NCI-H460 (cell line): ENCODE data around the gene TMEM135. TPM values are rescaled to one million over a fixed set of nuclear protein-coding genes. Genes with fewer than 3 reads are reported as not detected.

ENCODE experiments used
- DNase-seq: peaks from one replicate; pipeline ENCODE4 v3.0.0-alpha.2; 2016; ENCODE audit warnings: low read depth; ENCODE audit errors: extremely low read depth
- total RNA-seq: library from RNA; depleted of rRNA; stranded (reverse); fragments of >200 nt; shearing (Covaris generic); gene quantifications from 2 replicates; pipeline ENCODE4 v1.2.3, GENCODE V29; 2014

TMEM135 gene
- total RNA-seq, 1 experiment from 2014 or later = 20.8 TPM

GRCh38 chr11:87292598-87292997 lies 254.9 kb downstream of the TMEM135 start:
- DNase-seq = no peak

DNA sequence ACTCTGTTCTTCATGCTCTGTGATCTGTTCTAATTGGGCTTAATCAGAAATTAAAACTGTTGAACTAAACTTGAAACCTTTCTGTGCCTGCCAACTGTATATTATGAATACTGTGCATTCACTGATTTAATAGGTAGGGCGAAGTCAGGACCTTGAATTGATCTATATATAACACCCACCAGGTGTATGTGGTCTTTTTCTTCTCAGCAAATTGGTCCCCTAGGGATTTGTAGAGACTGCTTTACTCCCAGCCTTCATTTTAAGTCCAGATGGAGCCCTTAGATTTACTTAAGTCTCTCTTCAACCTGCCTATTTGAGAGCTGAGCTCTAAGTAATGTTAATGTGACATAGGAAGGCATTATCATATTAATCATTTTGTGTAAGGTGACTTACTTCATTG lies 257.5 kb downstream of the TMEM135 start:
- no peak for DNase-seq

DNA sequence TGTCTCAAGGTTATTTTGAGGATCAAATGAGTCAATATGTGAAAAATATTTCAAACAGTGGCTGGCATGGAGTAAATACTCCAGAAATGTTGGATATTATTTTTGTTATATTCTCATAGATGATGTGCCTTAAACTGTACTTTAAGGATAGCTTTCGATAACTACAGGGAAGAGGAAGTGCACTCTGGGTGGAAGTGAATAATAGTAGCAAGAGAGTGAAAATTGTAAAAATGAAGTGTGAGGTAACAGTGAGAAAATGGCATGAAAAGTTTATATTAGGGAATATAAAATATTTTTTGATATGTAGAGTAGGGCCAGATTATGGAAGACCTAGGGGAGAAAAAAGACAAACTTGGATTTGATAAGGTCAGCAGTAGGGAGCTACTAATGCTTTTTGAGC lies 258.9 kb downstream of the TMEM135 start:
- no peak for DNase-seq

- DNase-seq = no peak
Measured at GRCh38 chr11:87298155-87298554, 260.4 kb downstream of the TMEM135 start.

- DNase-seq = no peak
Measured at GRCh38 chr11:87299041-87299481, 261.3 kb downstream of the TMEM135 start.

GRCh38 chr11:87300640-87301380 lies 263.1 kb downstream of the TMEM135 start:
- no peak for DNase-seq

DNA sequence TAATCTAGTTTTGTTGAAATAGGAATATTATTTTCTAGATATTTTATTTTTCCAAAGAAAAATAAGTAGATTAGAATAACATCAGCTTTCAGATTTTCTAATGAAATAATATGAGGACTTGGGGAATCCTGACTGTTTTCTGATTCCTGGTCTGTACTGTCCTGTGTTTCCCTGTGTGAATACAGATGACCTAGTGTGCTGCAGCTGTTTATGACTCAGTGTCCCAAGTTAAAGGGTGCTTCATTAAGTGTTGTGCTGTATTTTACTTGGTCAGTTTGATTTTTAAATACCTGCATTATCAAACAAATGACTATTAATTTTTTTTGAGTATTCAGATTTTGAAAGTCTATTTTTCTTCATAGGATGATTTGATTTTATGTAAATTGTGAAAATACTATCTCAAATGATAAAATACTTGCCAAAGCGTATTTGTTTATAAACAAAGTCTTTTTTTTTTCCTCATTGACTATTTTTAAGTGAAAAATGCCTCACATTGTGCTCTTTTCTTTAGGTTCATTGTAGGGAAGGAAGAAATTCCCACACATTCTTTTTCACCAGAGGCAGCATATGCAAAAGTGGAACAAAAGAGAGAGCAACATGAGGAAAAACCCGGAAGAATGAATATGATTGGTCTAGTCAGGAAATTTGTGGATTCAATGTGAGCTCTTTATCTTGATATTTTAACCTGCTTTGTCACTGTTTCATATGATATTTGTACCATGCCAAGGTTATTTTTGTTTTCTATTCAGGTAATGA lies 264.2 kb downstream of the TMEM135 start:
- DNase-seq = no peak

DNA sequence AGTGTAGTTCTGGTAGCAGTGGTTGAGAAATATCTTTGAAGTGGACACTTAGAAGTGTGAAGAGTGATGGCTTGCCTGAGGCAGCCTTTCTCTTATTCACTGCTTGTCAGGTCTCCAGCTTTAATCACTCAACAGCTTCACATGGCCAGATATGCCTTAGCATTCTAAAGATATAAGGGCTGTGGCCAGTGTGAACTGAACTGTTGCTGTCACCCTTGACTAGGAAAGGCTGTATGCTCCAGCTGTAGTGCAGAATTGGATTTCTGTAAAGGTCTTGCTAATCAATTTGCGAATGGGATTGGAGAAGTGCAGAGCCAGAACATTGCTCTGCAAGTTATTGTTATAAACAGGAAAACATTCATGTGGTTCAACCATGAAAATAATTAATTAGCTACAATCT lies 266.7 kb downstream of the TMEM135 start:
- no peak for DNase-seq

DNA sequence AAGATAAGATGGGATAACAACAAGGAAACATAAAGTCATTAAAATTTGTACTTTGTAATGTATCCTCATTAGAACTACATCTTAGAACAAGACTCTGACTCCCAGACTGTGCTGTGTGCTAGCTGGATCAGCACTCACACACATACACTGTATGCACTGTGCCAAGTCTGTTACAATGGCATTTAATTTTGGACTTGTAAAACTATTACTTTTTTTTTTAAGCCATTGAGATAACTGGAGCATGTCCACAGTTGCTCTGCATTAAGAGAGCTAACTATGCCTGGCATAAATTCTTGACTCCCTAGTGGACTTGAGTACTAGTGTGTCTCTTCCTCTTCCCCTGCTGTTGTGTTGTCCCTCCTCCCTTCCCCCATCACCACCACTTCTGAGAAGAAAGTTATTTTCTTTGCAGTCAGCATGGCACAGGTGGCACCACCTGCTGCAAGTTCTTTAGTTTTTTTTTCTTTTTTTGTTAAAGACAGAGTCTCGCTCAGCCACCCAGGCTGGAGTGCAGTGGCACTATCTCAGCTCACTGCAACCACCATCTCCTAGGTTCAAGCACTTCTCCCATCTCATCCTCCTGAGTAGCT lies 268.6 kb downstream of the TMEM135 start:
- no peak for DNase-seq

DNA sequence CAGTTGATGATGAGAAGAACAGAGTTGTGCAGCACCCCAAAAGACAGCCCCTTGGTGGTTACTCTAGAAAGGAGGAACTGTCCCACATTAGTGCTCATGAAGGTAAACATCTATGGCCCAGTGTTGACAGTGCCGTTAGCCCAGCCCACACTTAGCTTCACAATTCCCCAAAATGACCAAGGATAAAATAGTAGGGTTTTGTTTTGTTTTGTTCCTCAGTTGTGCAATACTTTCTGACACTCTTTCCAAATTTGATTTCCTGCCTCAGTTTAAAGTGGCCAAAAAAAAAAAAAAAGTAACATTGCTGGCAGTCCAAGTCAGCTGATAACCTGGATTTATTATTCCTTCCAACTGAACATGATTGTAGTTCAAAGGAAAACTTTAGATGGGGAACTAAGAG lies 269.4 kb downstream of the TMEM135 start:
- no peak for DNase-seq

- DNase-seq = no peak
Measured at GRCh38 chr11:87315229-87315628, 277.5 kb downstream of the TMEM135 start.

- no peak for DNase-seq
Measured at GRCh38 chr11:87316491-87316890, 278.8 kb downstream of the TMEM135 start.

- no peak for DNase-seq
Measured at GRCh38 chr11:87317441-87317840, 279.7 kb downstream of the TMEM135 start.

DNA sequence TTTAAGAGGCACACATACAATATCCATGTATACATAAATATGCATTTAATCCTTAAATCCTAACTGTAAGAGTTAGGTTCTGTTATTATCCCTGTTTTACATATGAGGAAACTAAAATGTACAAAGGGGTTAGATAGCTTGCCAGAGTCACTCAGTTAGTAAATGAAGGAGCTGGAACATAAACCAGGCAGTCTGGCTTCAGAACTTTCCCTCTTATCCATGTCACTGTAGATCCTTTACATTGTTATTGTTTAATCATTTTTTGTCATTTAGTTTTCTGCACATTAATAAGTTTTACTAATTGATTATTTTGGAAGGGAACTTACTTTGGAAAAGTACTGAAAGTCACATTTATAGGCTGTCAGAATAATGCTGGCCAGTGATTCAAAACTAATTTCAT lies 282.4 kb downstream of the TMEM135 start:
- no peak for DNase-seq

GRCh38 chr11:87322568-87322967 lies 284.8 kb downstream of the TMEM135 start:
- no peak for DNase-seq

DNA sequence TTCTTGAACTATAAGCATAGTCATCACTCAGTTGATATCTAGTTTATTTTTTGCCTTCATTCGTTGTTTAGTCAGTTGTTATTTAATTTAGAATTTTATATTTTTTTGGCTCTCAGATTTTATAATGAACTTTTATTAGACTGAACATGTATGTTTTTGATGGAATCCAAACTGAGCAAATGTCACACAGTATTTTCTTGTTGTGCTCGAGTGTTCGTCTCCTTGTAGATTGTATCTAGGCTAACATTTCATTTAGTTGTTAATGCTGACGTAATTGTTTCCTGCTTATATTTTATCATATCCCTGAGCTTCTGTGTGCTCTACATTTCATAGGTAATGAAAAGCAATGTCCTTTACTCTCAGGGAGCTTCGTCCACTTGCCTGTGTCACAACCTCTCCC lies 286.2 kb downstream of the TMEM135 start:
- DNase-seq = no peak

DNA sequence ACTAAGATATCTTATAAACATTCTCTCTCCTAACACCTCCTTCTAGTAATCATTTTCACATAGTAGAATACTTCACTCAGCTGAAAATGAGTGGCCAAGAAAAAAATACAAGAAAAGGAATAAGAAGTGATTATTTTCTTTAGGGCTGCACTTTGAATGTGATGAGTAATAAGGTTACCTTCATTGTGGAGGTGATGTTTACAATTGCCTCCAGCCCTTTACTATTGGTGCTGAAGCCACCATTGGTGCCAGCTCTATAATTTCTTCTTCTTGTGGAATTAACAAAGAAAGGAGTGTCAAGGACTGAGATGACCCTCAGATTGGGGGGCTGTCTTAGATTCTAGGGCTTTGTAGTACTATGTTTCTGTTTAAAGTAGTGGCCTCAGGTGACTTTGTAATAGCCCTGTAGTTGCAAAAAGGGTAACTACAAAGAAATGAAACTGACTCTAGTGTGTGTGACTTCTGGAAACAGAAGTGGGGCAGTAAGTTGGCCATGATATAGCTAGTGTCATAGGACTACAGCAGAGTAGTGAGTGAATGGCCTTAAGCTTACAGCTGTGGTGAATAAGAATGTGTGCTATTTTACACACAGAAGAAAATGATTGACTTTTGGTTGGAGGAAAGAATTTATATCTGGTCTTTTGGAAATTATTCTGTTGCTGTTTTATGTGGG lies 287.2 kb downstream of the TMEM135 start:
- no peak for DNase-seq

DNA sequence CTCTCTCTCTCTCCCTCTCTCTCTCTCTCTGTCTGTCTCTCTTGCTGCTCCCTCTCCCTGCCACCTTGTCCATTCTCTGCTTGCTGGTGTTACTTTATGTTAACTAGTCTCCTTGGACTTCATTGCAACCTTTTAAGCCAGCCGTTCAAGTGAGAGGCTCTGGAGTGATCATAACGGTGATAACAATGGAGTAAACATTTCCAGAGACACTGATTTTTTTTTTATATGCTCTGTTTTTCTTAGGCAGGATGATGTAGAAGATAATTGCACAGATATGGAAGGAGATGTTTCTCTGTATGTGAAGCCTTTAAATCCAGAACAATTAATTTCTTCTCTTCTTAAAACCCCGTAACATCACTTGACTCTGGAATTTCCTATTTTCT lies 287.7 kb downstream of the TMEM135 start:
- DNase-seq = no peak

- no peak for DNase-seq
Measured at GRCh38 chr11:87326594-87326993, 288.9 kb downstream of the TMEM135 start.

DNA sequence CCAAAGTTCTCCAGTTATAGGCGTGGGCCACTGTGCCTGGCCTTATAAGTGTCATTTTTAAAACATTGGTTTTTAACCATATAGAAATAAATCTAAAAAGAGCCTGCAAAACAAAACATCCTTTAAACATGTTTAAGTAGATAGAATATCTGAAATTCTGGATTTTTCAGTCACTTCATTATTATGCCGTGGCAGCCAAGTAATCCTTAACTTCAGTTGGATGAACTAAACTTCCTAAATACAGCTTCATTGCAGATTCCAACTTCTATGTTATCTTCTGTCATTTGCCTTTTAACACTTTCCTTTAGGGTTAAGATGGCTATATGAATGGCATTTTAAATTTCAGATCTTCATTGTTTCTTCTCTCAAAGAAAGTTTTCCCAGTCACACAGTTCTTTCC lies 291.4 kb downstream of the TMEM135 start:
- DNase-seq = no peak

DNA sequence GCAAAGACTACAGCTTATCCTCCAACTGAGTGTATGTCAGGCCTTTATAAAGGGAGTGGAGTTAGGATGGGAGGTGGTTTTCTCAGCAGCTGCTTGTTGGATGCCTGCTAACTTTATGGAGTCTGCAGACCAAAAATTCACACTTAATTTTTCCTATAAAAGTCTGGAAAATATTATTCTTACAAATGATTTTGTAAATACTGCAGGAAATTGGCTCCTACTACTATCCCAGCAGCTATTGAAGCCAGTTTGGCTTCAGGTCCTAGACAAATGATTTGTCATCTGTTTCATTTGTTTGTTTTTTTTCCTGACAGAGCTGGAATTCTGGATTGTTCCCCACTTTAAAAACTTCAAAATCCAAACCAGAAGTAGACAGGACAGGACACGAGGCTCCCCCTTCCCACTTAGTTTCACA lies 292.5 kb downstream of the TMEM135 start:
- no peak for DNase-seq
